Measurements from ENCODE around the gene LINGO4.

GRCh38 chr1:151822404-151822803 lies 17.2 kb upstream of the LINGO4 start:
- TF ChIP-seq EZH2 (IDR thresholded peaks at IDR 0.05; ENCODE audit: low read length): no peak
- TF ChIP-seq, protein P1, sequence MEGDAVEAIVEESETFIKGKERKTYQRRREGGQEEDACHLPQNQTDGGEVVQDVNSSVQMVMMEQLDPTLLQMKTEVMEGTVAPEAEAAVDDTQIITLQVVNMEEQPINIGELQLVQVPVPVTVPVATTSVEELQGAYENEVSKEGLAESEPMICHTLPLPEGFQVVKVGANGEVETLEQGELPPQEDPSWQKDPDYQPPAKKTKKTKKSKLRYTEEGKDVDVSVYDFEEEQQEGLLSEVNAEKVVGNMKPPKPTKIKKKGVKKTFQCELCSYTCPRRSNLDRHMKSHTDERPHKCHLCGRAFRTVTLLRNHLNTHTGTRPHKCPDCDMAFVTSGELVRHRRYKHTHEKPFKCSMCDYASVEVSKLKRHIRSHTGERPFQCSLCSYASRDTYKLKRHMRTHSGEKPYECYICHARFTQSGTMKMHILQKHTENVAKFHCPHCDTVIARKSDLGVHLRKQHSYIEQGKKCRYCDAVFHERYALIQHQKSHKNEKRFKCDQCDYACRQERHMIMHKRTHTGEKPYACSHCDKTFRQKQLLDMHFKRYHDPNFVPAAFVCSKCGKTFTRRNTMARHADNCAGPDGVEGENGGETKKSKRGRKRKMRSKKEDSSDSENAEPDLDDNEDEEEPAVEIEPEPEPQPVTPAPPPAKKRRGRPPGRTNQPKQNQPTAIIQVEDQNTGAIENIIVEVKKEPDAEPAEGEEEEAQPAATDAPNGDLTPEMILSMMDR (optimal IDR thresholded peaks at IDR 0.05 in 1 of 3, IDR thresholded peaks at IDR 0.05 in 1 of 3, conservative IDR thresholded peaks at IDR 0.05 in 1 of 3; ENCODE audit: extremely low read depth in 1 of 3, insufficient read depth in 2 of 3, low read length in 3 of 3): no peak

Measured in keratinocyte (primary cell).